Measurements from ENCODE around the gene SPECC1.
"Not testable (repeated sequence)": the region's sequence is repeated elsewhere in the genome, so short reads cannot be mapped to it uniquely, and the experiment has no call there.

Gene SPECC1

GRCh38 chr17:20262226-20263114 lies 253.3 kb downstream of the SPECC1 start:
- Histone ChIP-seq H3K4me1 (ENCODE audit: insufficient read depth, low read length) (no peaks in the 10 kb centered on the region), H3K36me3 (ENCODE audit: insufficient read depth, low read length) (no peaks in the 10 kb centered on the region), H3K9ac (ENCODE audit: low read length) (no peak overlapping the region), H3K4me3 (ENCODE audit: low read depth in 1 of 2, low read length in 2 of 2) (no peak overlapping the region), H3K27ac (ENCODE audit: low read depth, low read length) (no peak overlapping the region), H3K9me3 (ENCODE audit: low read length) (no peaks in the 10 kb centered on the region), H3K27me3 (ENCODE audit: control insufficient read depth in 1 of 2, insufficient read depth in 2 of 2, low read length in 2 of 2) (no peaks in the 10 kb centered on the region)

GRCh38 chr17:20263115-20263433 lies 253.9 kb downstream of the SPECC1 start:
- H3K4me3 ChIP-seq (ENCODE audit: low read depth in 1 of 2, low read length in 2 of 2); H3K27ac ChIP-seq (ENCODE audit: low read depth, low read length); H3K36me3 ChIP-seq (ENCODE audit: insufficient read depth, low read length); H3K4me1 ChIP-seq (ENCODE audit: insufficient read depth, low read length); H3K27me3 ChIP-seq (ENCODE audit: control insufficient read depth in 1 of 2, insufficient read depth in 2 of 2, low read length in 2 of 2); H3K9ac ChIP-seq (ENCODE audit: low read length); H3K9me3 ChIP-seq (ENCODE audit: low read length): not testable (repeated sequence)

- H3K9ac ChIP-seq (ENCODE audit: low read length) = no peak overlapping the region
- no peaks in the 10 kb centered on the region for H3K36me3 ChIP-seq (ENCODE audit: insufficient read depth, low read length)
- H3K27me3 ChIP-seq (ENCODE audit: control insufficient read depth in 1 of 2, insufficient read depth in 2 of 2, low read length in 2 of 2) = no peaks in the 10 kb centered on the region
- no peak overlapping the region for H3K4me3 ChIP-seq (ENCODE audit: low read depth in 1 of 2, low read length in 2 of 2)
- no peak overlapping the region for H3K27ac ChIP-seq (ENCODE audit: low read depth, low read length)
- no peaks in the 10 kb centered on the region for H3K9me3 ChIP-seq (ENCODE audit: low read length)
- H3K4me1 ChIP-seq (ENCODE audit: insufficient read depth, low read length) = no peaks in the 10 kb centered on the region
Observed at GRCh38 chr17:20263595-20263994, 254.4 kb downstream of the SPECC1 start.

- Histone ChIP-seq H3K9ac (ENCODE audit: low read length) (no peak overlapping the region), H3K36me3 (ENCODE audit: insufficient read depth, low read length) (no peaks in the 10 kb centered on the region)
Observed at GRCh38 chr17:20264996-20265395, 255.8 kb downstream of the SPECC1 start.

GRCh38 chr17:20266806-20267458 lies 257.8 kb downstream of the SPECC1 start:
- peaks cover 6% of the 10 kb centered on the region for H3K4me1 ChIP-seq (ENCODE audit: insufficient read depth, low read length)
- H3K9me3 ChIP-seq (ENCODE audit: low read length) = no peaks in the 10 kb centered on the region
- H3K27ac ChIP-seq (ENCODE audit: low read depth, low read length) = no peak overlapping the region
- H3K4me3 ChIP-seq (ENCODE audit: low read depth in 1 of 2, low read length in 2 of 2) = no peak overlapping the region
- H3K36me3 ChIP-seq (ENCODE audit: insufficient read depth, low read length) = no peaks in the 10 kb centered on the region
- H3K27me3 ChIP-seq (ENCODE audit: control insufficient read depth in 1 of 2, insufficient read depth in 2 of 2, low read length in 2 of 2) = no peaks in the 10 kb centered on the region
- no peak overlapping the region for H3K9ac ChIP-seq (ENCODE audit: low read length)

More at GRCh38 chr17:20264996-20265395, 255.8 kb downstream of the SPECC1 start:
- Histone ChIP-seq H3K4me1 (ENCODE audit: insufficient read depth, low read length) (peaks cover 5% of the 10 kb centered on the region), H3K27ac (ENCODE audit: low read depth, low read length) (no peak overlapping the region), H3K9me3 (ENCODE audit: low read length) (no peaks in the 10 kb centered on the region), H3K27me3 (ENCODE audit: control insufficient read depth in 1 of 2, insufficient read depth in 2 of 2, low read length in 2 of 2) (no peaks in the 10 kb centered on the region), H3K4me3 (ENCODE audit: low read depth in 1 of 2, low read length in 2 of 2) (no peak overlapping the region)

- no peak overlapping the region for H3K27ac ChIP-seq (ENCODE audit: low read depth, low read length)
- no peak overlapping the region for H3K4me3 ChIP-seq (ENCODE audit: low read depth in 1 of 2, low read length in 2 of 2)
- no peaks in the 10 kb centered on the region for H3K36me3 ChIP-seq (ENCODE audit: insufficient read depth, low read length)
- no peaks in the 10 kb centered on the region for H3K27me3 ChIP-seq (ENCODE audit: control insufficient read depth in 1 of 2, insufficient read depth in 2 of 2, low read length in 2 of 2)
- no peaks in the 10 kb centered on the region for H3K9me3 ChIP-seq (ENCODE audit: low read length)
- peaks cover 6% of the 10 kb centered on the region for H3K4me1 ChIP-seq (ENCODE audit: insufficient read depth, low read length)
- no peak overlapping the region for H3K9ac ChIP-seq (ENCODE audit: low read length)
Observed at GRCh38 chr17:20267459-20267842, 258.3 kb downstream of the SPECC1 start.

- H3K4me3 ChIP-seq (ENCODE audit: low read depth in 1 of 2, low read length in 2 of 2) = no peak overlapping the region
- no peaks in the 10 kb centered on the region for H3K36me3 ChIP-seq (ENCODE audit: insufficient read depth, low read length)
- H3K27ac ChIP-seq (ENCODE audit: low read depth, low read length) = no peak overlapping the region
- no peak overlapping the region for H3K9ac ChIP-seq (ENCODE audit: low read length)
- H3K9me3 ChIP-seq (ENCODE audit: low read length) = no peaks in the 10 kb centered on the region
- peaks cover 6% of the 10 kb centered on the region for H3K4me1 ChIP-seq (ENCODE audit: insufficient read depth, low read length)
- H3K27me3 ChIP-seq (ENCODE audit: control insufficient read depth in 1 of 2, insufficient read depth in 2 of 2, low read length in 2 of 2) = no peaks in the 10 kb centered on the region
Observed at GRCh38 chr17:20270369-20270768, 261.2 kb downstream of the SPECC1 start.

- Histone ChIP-seq H3K27me3 (ENCODE audit: control insufficient read depth in 1 of 2, insufficient read depth in 2 of 2, low read length in 2 of 2) (no peaks in the 10 kb centered on the region), H3K9ac (ENCODE audit: low read length) (no peak overlapping the region), H3K36me3 (ENCODE audit: insufficient read depth, low read length) (no peaks in the 10 kb centered on the region), H3K4me3 (ENCODE audit: low read depth in 1 of 2, low read length in 2 of 2) (no peak overlapping the region), H3K27ac (ENCODE audit: low read depth, low read length) (no peak overlapping the region), H3K9me3 (ENCODE audit: low read length) (no peaks in the 10 kb centered on the region), H3K4me1 (ENCODE audit: insufficient read depth, low read length) (peaks cover 9% of the 10 kb centered on the region)
Observed at GRCh38 chr17:20271011-20271610, 262.0 kb downstream of the SPECC1 start.

GRCh38 chr17:20273741-20274500 lies 264.8 kb downstream of the SPECC1 start:
- H3K4me1 ChIP-seq (ENCODE audit: insufficient read depth, low read length) = peaks cover 20% of the 10 kb centered on the region
- no peaks in the 10 kb centered on the region for H3K36me3 ChIP-seq (ENCODE audit: insufficient read depth, low read length)
- H3K4me3 ChIP-seq (ENCODE audit: low read depth in 1 of 2, low read length in 2 of 2) = no peak overlapping the region
- no peak overlapping the region for H3K9ac ChIP-seq (ENCODE audit: low read length)
- H3K27me3 ChIP-seq (ENCODE audit: control insufficient read depth in 1 of 2, insufficient read depth in 2 of 2, low read length in 2 of 2) = no peaks in the 10 kb centered on the region
- no peaks in the 10 kb centered on the region for H3K9me3 ChIP-seq (ENCODE audit: low read length)
- no peak overlapping the region for H3K27ac ChIP-seq (ENCODE audit: low read depth, low read length)

GRCh38 chr17:20275653-20276052 lies 266.5 kb downstream of the SPECC1 start:
- H3K4me1 ChIP-seq (ENCODE audit: insufficient read depth, low read length) = peaks cover 14% of the 10 kb centered on the region
- H3K9me3 ChIP-seq (ENCODE audit: low read length) = no peaks in the 10 kb centered on the region
- H3K27me3 ChIP-seq (ENCODE audit: control insufficient read depth in 1 of 2, insufficient read depth in 2 of 2, low read length in 2 of 2) = no peaks in the 10 kb centered on the region
- H3K27ac ChIP-seq (ENCODE audit: low read depth, low read length) = no peak overlapping the region
- H3K9ac ChIP-seq (ENCODE audit: low read length) = no peak overlapping the region
- H3K36me3 ChIP-seq (ENCODE audit: insufficient read depth, low read length) = no peaks in the 10 kb centered on the region
- H3K4me3 ChIP-seq (ENCODE audit: low read depth in 1 of 2, low read length in 2 of 2) = no peak overlapping the region

GRCh38 chr17:20276421-20276820 lies 267.3 kb downstream of the SPECC1 start:
- Histone ChIP-seq H3K4me1 (ENCODE audit: insufficient read depth, low read length) (peaks cover 14% of the 10 kb centered on the region), H3K9ac (ENCODE audit: low read length) (no peak overlapping the region), H3K36me3 (ENCODE audit: insufficient read depth, low read length) (no peaks in the 10 kb centered on the region), H3K27ac (ENCODE audit: low read depth, low read length) (no peak overlapping the region), H3K4me3 (ENCODE audit: low read depth in 1 of 2, low read length in 2 of 2) (no peak overlapping the region), H3K27me3 (ENCODE audit: control insufficient read depth in 1 of 2, insufficient read depth in 2 of 2, low read length in 2 of 2) (no peaks in the 10 kb centered on the region), H3K9me3 (ENCODE audit: low read length) (no peaks in the 10 kb centered on the region)

Data from muscle layer of colon (tissue), 2 donors.